NCI-H1436 treated with DMSO at 0.1 percent for 48 hours (cell line): ENCODE data around the gene PPIP5K2.
"Not testable (repeated sequence)": the region's sequence is repeated elsewhere in the genome, so short reads cannot be mapped to it uniquely, and the experiment has no call there.

ENCODE experiments used
- DNase-seq: peaks from one replicate; lab custom pipeline; 2025; lab: John Stamatoyannopoulos, UW

PPIP5K2 gene

GRCh38 chr5:103119765-103120606, at the start of gene PPIP5K2, which contains the start of gene GIN1:
Gene PPIP5K2 (plus strand): TSS chr5:103120301. CDS start chr5:103129590, 9,289 bp downstream.
Gene GIN1 (minus strand): TSS chr5:103120138. CDS start chr5:103108707, 11,431 bp downstream.
- peak; percentile 86 for DNase-seq

- DNase-seq = not testable (repeated sequence)
Measured at GRCh38 chr5:103073500-103073899, 46.6 kb upstream of the PPIP5K2 start.

- no peak for DNase-seq
Measured at GRCh38 chr5:103075442-103075841, 44.7 kb upstream of the PPIP5K2 start.

DNA sequence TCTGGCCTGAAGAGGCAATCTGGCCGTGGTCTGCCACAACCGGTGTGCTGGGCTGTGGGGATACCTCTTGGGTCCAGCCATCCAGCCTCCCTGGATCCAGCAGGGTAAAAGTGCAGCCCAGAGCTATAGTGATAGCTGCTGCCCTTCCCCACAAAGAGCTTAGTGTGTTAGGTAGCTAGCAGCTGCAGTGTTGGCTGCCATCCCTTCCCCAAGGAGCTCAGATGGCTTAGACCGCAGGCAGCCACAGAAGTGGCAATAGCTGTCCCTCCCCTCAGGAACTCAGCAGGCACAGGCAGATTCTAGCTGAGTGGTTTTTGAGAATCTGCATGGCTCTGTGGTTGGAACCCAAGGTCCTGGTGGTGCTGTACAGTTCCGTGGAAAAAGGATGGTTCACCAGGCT, 40.3 kb upstream of the PPIP5K2 start:
- no peak for DNase-seq

GRCh38 chr5:103086547-103086946, 33.6 kb upstream of the PPIP5K2 start:
- no peak for DNase-seq

- no peak for DNase-seq
Measured at GRCh38 chr5:103089272-103089671, 30.8 kb upstream of the PPIP5K2 start.

DNA sequence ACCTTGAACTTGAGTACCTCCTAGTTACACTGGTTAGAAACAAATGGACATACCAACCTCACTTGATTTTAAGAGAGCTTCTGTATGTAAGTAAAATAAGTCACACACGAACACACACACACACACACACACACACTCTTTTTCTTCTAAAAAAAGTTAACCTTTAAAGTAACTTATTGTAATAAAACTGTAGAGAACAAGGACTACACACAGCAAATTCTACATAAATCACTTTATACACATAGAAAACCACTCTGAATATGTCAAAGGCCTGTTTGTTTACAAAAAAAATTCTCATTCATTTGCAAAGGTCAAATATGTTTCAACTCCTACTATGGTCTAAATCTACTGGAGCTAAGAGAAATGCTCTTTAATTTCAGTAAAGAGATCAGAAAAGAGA, 29.3 kb upstream of the PPIP5K2 start:
- no peak for DNase-seq

DNA sequence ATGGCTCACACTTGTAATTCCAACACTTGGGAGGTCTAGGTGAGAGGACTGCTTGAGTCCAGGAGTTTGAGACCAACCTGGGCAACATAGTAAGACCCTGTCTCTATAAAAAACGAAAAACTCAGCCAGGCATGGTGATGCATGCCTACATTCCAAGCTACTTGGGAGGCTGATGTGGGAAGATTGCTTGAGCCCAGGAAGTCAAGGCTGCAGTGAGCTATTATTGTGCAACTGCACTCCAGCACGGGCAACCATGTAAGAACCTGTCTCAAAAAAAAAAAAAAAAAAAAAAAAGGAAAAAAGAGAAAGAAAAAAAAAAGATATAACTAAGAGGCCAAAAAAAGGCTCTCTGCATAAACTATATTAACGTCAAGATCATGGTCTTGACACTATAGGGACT, 27.4 kb upstream of the PPIP5K2 start:
- no peak for DNase-seq

DNA sequence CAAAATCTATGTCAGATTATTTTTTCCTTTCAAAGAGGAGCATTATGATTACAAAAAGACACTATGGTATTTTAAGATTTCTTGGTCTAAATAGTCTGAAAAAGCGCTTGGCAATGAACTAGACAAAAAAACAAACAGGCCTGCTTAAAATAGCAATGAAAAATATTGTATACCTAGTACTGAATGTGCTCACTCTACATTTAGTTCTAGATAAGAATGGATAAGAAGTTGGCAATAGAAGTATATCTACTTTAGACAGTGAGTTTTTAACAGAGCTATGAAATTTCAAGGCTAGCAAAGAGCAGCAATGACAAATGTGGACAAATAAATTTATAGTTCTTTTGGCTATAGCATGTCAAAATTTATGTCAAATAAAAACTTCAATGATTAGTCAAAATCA, 26.4 kb upstream of the PPIP5K2 start:
- DNase-seq = no peak

DNA sequence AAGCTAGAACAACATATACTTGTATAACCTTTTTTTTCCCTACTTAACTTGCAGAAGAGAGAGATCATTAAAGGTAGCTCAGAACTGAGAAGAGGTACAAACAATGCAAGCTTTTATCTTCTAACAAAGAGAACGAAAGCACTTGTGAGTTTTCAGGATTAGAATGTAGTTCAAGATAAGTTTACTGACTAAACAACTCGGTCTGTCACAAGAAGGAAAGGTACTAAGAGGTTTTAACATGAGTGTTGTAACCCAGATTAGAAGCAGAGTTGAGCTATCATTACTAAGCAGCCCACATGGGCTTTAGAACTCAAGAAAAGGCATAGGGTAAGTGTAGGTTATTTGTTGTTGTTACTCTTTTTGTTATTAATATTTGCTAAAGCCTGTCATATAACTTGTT, 25.4 kb upstream of the PPIP5K2 start:
- no peak for DNase-seq

DNA sequence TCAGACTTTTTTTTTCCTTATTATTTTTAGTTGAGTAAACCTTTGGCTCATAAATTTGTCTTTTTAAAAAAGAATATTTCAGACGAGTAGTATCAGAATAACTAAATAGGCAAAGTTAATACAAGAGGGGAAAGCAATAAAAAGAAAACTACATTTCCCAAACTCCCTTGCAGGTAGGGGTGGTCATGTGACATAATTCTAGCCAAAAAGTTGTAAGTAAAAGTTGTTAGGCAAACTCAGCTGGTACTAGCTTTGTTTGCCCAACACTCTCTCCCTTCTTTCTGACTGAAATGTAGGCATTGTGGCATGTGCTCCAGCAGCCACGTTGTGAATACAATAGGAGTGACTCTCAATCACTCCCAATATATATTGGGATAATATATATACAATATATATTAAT, 21.1 kb upstream of the PPIP5K2 start:
- no peak for DNase-seq

- no peak for DNase-seq
Measured at GRCh38 chr5:103101079-103101750, 18.9 kb upstream of the PPIP5K2 start.

DNA sequence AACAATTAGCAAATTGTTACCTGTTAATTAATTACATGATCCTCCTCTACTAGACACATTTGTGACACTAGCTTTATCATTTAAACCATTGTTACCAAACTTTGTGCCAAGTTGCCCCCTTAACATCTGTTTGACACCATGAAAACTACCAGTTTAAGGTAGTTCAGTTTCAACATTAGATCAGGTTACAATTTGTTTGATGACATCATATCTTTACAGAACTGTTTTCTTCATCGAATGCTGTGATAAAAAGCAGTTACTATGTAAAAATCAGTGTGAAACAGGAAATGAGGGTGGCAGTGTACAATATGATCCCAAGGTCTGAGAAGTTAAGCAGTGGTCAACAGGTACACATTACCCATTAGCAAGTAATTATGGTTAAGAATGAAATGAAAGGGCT, 17.9 kb upstream of the PPIP5K2 start:
- DNase-seq = no peak

- no peak for DNase-seq
Measured at GRCh38 chr5:103108086-103108485, 12.0 kb upstream of the PPIP5K2 start.

- DNase-seq = no peak
Measured at GRCh38 chr5:103109277-103109676, 10.8 kb upstream of the PPIP5K2 start.

DNA sequence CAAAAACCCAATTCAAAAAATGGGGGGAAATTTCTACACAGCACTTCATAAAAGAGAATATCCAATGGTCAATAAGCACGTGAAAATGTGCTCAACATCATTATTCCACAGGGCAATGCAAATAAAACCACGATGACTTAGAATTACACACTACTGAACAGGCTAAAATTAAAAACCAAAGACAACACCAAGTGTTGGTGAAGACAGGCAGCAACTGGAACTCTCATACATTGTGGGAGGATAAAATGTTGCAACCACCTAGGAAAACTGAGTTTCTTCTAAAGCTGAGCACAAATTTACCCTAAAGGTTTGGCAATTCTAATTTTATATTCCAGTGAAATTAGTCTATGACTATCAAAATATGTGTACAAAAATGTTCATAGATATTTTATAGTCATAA, 9.7 kb upstream of the PPIP5K2 start:
- no peak for DNase-seq

DNA sequence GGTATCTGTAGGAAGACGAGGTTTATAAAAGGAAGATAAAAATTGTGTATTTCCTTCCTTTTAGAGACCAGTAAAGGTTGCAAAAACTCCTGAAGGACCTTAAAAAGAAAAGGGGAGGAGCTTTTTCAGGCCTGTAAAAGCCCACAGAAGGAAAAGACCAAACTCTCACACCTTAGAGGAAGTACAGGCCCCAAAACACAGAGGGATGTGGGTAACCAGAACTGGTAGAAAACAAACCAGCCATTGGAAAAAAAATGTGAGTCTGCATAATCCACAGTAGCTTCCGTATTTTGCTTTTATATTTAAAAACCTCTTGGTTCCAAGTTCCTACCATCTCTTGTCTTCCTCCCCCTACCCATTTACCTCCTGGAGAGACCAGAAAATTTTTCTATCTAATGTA, 8.6 kb upstream of the PPIP5K2 start:
- DNase-seq = no peak

DNA sequence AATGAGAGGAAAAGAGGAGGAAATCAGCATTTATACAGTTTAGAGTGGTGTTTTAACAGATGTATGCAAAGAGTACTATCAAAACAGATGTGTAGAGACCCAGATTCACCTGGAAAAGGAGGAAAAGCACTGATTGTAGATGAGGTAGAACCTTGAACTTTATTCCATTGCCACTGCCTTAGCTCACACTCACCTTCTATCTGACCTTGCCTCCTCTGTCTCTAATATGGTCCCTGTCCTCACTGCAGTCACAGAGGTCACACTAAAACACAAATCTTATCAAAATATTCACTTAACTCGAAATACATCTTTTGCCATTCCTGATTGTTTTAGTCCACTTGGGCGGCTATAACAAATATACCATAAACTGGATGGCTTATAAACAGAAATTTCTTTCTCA, 7.2 kb upstream of the PPIP5K2 start:
- no peak for DNase-seq

- no peak for DNase-seq
Measured at GRCh38 chr5:103114440-103114839, 5.7 kb upstream of the PPIP5K2 start.

DNA sequence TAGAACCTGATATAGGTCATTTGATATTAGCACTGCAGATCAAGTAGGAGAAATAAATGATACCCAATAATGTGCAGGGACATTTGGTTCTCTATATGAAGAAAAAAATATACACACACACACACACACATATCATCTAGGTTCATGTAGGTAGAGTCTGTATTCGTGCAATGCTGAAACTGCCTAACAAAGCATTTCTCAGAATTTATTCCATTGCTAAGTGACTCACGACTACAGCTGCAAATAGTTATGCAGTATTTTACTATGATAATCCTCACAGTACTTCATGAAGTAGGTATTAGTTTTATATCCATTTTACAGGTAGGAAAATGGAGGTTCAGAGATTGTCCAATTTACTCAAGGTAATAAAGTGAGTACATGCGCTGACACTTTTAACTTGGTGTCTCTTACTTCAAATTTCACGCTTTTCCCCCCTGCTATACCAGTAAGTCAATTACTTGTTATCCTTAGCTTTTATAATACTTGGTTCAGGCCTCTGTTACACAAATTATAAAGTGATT, 2.6 kb upstream of the PPIP5K2 start:
- no peak for DNase-seq

- no peak for DNase-seq
Measured at GRCh38 chr5:103119070-103119764, 884 bp upstream of the PPIP5K2 start.

DNA sequence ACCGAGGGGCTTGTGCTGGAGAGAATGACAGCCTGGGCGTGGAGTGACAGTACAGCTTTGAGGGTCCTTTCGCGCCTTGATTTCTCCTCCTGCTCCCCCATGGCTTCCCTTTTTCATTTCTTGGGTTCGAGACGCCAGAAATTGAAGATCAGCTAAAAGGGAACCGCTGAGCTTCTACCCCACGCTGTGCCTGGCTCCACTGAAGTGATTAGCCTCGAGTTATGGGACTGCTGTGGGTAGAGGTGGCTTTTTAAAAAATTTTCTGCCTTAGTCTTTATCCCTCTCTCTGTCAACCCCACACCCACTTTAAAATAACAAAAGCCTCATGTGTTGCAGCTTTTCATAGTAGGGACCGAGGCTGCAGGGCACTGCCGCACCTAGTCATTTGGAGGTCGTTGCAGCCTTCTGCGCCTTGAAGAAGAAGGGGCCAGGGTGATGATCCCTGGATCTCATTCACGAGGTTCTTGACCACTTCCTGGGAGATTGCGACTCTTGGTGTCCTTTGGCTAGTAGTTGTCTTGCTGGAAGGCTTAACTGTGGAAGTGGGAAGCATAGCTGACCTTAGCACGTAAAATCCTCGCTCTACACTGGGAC, 603 bp downstream of the PPIP5K2 start:
- DNase-seq = no peak
